ENCODE data around the gene NSUN4. TPM values are rescaled to one million over a fixed set of nuclear protein-coding genes. Genes with fewer than 3 reads are reported as not detected.

The NSUN4 gene
- total RNA-seq, 1 experiment from 2014 or later, result 20.4 TPM

DNA sequence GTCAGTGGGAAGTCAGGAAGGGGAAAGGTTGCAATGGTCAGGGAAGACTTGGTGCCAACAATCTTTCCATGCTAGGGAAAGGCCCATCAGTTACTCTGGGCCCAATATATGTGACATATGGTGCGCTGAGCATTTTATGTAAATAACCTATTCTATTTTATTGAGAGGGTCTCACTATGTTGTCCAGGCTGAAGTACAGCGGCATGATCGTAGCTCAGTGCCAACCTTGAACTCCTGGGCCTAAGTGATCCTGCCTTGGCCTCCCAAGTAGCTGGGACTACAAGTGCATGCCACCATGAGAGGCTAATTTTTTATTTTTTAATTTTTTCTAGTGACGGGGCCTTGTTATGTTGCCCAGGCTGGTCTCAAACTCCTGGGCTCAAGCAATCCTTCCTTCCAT is 30.3 kb upstream of the NSUN4 start:
- Mint-ChIP-seq H3K27ac (peak overlapping the region in 1 of 3 experiments; percentile 22; a peak in 1 of 7 replicates), H3K36me3 (ENCODE audit: insufficient read depth in 1 of 3, low read depth in 3 of 3) (peaks cover 61 to 83% (median 70%) of the 10 kb centered on the region in 3 experiments; a peak in 6 of 7 replicates), H3K9me3 (no peaks in the 10 kb centered on the region; a peak in 1 of 5 replicates), H3K4me3 (no peak overlapping the region), H3K4me1 (peaks cover 34 to 36% of the 10 kb centered on the region in 2 experiments), H3K27me3 (ENCODE audit: low read depth) (no peaks in the 10 kb centered on the region)
- Histone ChIP-seq H2AK5ac (ENCODE audit: insufficient read length, low read length) (no peak overlapping the region), H3K56ac (ENCODE audit: insufficient read length, low read depth, low read length) (no peak overlapping the region), H2BK20ac (ENCODE audit: low read depth, low read length, poor library complexity, severe bottlenecking) (no peak overlapping the region), H3K23me2 (ENCODE audit: insufficient read length, low read depth, low read length, poor library complexity, severe bottlenecking) (no peaks in the 10 kb centered on the region), H3K9me3 (ENCODE audit: control insufficient read depth, low read depth, low read length) (no peaks in the 10 kb centered on the region), H2BK5ac (ENCODE audit: insufficient read length, low read length) (no peak overlapping the region), H4K8ac (replicated peaks; ENCODE audit: insufficient read length, low read depth, low read length) (no peak overlapping the region), H3K18ac (ENCODE audit: insufficient read length, low read depth, low read length) (no peak overlapping the region), H3K4me2 (ENCODE audit: insufficient read depth, insufficient read length, low read length) (no peak overlapping the region), H3K9ac (ENCODE audit: extremely low read depth, insufficient read length, low read length) (no peak overlapping the region), H3K23ac (ENCODE audit: insufficient read length, low read depth, low read length) (no peak overlapping the region), H3K14ac (ENCODE audit: insufficient read depth, low read length) (no peak overlapping the region), H3K4ac (ENCODE audit: low read depth, low read length) (no peak overlapping the region), H3K79me1 (ENCODE audit: insufficient read depth, low read depth, low read length, poor library complexity, severe bottlenecking) (peaks cover 15% of the 10 kb centered on the region), H3K4me1 (ENCODE audit: insufficient read depth, low read length) (no peaks in the 10 kb centered on the region; the same call in 1 of the 2 replicates), H3K27ac (ENCODE audit: insufficient read length, low read depth, low read length) (no peak overlapping the region), H4K20me1 (ENCODE audit: control insufficient read depth, insufficient read depth, insufficient read length) (no peaks in the 10 kb centered on the region), H3T11ph (ENCODE audit: low read length) (no peak overlapping the region), H3K79me2 (ENCODE audit: insufficient read depth, low read length) (peaks cover 27% of the 10 kb centered on the region; the same call in 1 of the 2 replicates), H2BK15ac (ENCODE audit: low read depth, low read length) (no peak overlapping the region), H2BK12ac (ENCODE audit: insufficient read length, low read depth, low read length) (no peak overlapping the region), H2AFZ (ENCODE audit: low read length) (no peak overlapping the region), H3K27me3 (ENCODE audit: insufficient read depth, low read length) (no peaks in the 10 kb centered on the region), H4K91ac (ENCODE audit: insufficient read length, low read depth, low read length) (no peak overlapping the region), H4K5ac (ENCODE audit: insufficient read length, low read depth, low read length) (no peak overlapping the region), H2BK120ac (ENCODE audit: low read depth, low read length, poor library complexity, severe bottlenecking) (no peak overlapping the region)
- DNase-seq, result no peak
- no CpG with 5 or more reads among the region's 4 CpGs for WGBS (ENCODE audit: extremely low coverage, insufficient read length, low lambda C conversion rate)
- TF ChIP-seq, protein P1, sequence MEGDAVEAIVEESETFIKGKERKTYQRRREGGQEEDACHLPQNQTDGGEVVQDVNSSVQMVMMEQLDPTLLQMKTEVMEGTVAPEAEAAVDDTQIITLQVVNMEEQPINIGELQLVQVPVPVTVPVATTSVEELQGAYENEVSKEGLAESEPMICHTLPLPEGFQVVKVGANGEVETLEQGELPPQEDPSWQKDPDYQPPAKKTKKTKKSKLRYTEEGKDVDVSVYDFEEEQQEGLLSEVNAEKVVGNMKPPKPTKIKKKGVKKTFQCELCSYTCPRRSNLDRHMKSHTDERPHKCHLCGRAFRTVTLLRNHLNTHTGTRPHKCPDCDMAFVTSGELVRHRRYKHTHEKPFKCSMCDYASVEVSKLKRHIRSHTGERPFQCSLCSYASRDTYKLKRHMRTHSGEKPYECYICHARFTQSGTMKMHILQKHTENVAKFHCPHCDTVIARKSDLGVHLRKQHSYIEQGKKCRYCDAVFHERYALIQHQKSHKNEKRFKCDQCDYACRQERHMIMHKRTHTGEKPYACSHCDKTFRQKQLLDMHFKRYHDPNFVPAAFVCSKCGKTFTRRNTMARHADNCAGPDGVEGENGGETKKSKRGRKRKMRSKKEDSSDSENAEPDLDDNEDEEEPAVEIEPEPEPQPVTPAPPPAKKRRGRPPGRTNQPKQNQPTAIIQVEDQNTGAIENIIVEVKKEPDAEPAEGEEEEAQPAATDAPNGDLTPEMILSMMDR (conservative IDR thresholded peaks at IDR 0.05), result no peak
